ENCODE measurements around the gene TBL1XR1.
"Not testable (repeated sequence)": the region's sequence is repeated elsewhere in the genome, so short reads cannot be mapped to it uniquely, and the experiment has no call there.

TBL1XR1 gene

GRCh38 chr3:177057768-177058167 lies 139.5 kb downstream of the TBL1XR1 start:
- peak; percentile 61 for DNase-seq

DNA sequence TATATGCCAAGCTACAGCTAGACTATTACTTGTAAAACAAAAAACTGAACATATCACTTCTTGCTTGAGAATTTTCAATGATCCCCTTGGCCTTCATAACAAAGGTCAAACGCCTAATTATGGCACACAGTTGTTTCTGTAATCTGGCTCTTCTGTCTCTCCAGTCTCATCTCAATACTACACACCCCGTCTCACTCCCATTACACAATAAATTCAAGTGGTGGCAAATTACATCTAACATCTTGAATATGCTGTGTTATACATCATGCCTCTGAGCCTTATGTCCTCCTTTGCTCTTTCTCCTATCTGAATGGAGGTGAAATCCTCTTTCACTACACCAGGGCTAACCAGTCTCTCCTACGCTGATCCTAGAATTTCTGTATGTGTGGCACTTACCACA lies 140.4 kb downstream of the TBL1XR1 start:
- DNase-seq = no peak

GRCh38 chr3:177055605-177056571 lies 141.4 kb downstream of the TBL1XR1 start:
- no peak for DNase-seq

DNA sequence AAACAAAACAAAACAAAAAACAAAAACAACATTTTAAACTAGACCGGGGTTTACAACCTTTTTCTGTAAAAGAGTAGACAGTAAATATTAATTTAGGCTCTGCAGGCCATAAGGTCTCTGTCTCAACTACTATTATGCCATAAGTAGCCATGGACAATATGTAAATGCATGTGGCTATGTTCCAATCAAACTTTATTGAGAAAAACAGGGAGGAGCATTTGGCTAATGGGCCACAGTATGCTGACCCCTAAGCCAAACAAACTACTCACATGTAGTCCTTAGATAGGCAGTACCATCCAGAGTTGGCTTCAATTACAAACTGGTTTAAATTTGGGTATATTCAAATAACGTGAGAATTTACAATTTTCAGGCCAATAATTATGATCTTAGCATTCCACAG lies 144.2 kb downstream of the TBL1XR1 start:
- no peak for DNase-seq

- DNase-seq = no peak
Observed at GRCh38 chr3:177051411-177051810, 145.9 kb downstream of the TBL1XR1 start.

DNA sequence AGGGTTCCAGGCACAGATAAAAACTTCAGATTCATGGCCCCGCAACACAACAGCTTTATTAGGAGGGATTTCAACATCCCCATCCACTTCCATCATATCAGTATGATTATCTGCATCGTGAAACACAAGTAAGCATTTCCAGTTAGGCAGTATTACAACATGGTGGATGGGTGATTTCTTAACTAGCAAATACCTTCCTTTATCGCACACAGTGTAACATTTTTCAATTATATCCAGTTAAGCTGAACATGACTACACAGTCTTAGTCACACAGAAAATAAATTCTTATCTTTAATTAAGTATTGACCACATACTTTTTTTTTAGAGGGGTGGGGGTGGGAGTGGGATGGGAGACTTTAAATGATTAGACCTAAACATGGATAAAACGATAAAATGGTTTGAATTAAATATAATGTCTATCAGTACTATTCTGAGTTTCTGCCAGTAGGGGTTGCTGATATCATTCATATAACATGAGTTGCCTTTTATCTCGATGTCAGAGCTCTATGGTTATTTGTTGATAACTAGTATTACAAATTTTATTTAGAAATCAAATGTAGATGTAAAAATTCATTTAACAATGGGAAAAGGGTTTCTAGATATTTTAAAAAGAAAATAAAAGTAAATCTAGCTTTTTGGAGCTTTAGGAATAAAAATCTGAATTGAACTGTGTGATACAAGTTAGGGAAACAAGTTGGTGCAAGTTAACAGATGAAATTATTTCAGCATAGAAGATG lies 146.6 kb downstream of the TBL1XR1 start:
- peak; percentile 73 for DNase-seq

- no peak for DNase-seq
Observed at GRCh38 chr3:177045767-177046166, 151.5 kb downstream of the TBL1XR1 start.

GRCh38 chr3:177045222-177045621 lies 152.1 kb downstream of the TBL1XR1 start:
- no peak for DNase-seq

GRCh38 chr3:177041730-177042551 lies 155.3 kb downstream of the TBL1XR1 start:
- DNase-seq = no peak

DNA sequence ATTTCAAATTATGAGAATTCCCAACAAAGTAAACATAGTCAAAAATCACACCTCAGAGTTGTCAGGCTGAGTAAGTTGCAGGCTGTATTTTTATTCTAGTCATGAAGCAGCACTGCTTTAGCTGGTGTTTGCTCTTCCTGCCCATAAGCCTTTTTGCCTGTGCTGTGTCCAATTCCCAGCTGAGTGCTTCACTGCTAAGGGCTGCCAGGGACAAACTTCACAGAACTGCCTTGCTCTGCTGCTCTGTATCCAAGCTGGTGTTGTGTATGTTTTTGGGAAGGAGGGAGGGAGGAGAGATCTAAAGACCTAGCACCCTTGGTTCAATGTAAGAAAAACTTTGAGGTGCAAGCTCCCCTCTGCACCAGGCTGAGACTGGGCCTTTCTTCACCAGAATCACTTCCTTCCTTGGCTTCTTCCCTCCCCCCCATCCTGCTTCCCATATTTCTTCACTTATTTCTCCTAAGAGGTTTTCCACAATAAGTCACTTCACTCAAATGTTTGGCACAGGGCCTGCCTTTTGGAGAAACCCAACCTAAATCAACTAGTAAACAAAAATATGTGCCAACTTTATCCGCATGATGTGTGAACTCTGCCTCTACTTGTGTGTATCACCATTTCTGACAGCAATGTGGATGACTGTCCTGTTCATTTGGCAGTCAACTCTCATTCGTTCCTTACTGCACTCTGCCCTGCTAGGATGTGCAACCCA lies 156.1 kb downstream of the TBL1XR1 start:
- DNase-seq = no peak

DNA sequence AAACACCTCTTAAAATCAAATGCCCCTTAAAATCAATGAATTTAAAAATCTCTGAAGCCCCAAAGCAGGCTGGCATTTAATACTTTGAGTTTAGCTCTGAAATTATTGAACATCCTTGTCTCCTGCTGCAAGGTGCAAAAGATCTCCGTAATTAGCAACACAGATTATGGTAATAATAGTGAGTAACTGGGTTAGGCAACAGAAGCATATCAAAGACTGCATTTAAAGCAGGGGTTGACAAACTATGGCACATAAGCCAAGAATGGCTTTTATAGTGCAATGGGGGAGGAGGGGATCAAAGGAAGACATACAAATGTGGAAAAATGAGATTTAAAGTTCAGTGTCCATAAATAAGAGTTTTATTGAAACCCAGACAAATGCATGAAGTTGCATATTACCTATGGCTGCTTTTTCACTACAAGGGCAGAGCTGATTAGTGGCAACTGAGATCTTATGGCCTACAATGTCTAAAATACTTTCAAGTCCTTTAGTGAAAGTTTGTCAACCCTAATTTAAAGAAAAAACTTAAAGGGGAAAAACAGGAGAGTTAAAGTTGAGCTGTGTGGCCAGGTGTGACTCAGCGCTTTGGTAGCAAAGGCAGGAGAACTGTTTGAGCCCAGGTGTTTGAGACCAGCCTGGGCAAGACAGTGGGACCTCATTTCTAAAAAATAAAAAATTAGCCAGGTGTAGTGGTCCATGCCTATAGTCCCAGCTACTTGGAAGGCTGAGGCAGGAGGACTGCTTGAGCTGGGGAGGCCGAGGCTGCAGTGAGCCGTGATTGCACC lies 157.6 kb downstream of the TBL1XR1 start:
- no peak for DNase-seq

- no peak for DNase-seq
Observed at GRCh38 chr3:177037241-177037640, 160.0 kb downstream of the TBL1XR1 start.

DNA sequence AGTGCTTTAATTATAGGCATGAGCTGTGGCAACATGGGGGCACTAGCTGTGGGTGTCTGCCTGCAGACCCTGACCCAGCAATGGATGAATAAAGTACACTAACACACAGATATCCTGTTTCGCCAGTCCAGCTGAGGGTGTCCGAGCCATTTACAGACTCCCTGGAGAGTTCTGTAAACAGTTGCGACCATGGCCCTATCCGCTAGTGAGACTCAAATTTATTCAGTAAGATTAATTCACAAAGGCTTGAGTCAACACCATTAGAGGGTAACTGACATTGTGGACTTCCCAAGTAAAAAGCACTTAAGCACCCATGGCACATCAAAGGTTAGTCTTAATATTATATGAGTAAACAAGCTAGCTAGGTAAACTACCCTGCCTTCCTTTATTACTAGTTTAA lies 161.6 kb downstream of the TBL1XR1 start:
- no peak for DNase-seq

- DNase-seq = no peak
Observed at GRCh38 chr3:177034832-177035475, 162.3 kb downstream of the TBL1XR1 start.

DNA sequence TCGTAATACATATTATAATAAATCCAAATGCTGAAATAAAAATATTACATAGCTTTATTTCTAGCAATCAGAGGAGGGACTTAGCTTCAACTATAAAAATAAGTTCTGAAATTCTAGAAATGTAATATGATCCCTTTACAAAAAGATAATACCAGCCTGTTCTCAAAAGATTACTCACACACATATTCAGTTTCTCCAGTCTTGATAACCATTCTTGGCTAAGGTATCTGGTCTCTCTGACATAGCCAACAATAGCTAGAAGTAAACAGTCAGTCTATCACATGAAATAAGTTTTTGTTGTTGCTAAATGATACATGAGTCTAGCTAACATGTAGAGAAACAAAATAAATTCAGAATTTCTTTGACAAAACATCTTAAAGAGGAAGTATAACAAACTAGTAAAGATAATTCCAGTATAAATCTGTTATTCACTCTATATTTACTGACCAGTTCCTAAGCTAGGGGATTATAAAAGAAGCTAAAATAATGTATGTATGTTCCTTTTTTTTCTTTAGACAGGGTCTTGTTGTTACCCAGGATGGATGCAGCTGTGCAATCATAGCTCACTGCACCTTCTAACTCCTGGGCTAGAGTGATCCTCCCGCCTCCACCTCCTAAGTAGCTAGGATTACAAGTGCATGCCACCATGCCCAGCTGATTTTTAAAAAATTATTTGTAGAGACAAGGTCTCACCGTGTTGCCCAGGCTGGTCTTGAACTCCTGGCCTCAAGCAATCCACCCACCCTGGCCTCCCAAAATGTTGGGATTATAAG lies 170.6 kb downstream of the TBL1XR1 start:
- no peak for DNase-seq

- DNase-seq = no peak
Observed at GRCh38 chr3:177015881-177016280, 181.4 kb downstream of the TBL1XR1 start.

GRCh38 chr3:177013681-177014280 lies 183.5 kb downstream of the TBL1XR1 start:
- no peak for DNase-seq

DNA sequence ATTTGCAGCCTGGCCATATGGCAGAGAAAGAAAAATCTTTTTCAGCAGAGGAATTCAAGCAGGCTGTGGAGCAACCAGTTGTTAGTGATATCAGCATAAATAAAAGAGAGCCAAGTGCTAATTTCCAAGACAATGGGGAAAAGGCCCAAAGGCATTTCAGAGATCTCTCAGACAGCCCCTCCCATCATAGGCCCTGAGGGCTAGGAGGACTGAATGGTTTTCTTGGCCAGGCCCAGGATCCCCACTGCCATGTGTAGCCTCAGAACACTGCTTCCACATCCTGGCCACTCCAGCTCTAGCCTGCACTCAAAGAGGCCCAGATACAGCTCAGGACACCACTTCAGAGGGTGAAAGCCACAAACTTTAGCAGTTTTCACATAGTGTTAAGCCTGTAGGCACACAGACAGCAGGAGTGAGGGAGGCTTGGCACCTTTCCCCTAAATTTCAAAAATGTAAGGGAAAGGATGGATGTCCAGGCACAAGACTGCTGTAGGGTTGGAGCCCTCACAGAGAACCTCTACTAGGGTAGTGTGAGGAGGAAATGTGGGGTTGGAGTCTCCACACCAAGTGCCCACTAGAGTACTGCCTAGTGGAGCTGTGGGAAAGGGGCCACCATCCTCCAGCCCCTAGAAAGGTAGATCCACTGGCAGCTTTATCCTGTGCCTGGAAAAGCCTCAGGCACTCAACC lies 191.4 kb downstream of the TBL1XR1 start:
- no peak for DNase-seq

DNA sequence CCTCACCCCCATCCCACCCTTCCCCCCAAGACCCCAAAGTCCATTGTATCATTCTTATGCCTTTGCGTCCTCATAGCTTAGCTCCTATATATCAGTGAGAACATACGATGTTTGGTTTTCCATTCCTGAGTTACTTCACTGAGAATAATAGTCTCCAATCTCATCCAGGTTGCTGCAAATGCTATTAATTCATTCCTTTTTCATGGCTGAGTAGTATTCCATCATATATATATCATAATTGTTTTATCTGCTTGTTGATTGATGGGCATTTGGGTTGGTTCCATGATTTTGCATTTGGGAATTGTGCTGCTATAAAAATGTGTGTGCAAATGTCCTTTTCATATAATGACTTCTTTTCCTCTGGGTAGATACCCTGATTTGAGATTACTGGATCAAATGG lies 197.1 kb downstream of the TBL1XR1 start:
- DNase-seq = not testable (repeated sequence)
